HepG2 (cell line): ENCODE measurements around the gene SSNA1. TPM values are rescaled to one million over a fixed set of nuclear protein-coding genes. Genes with fewer than 3 reads are reported as not detected.

Experiments used
- ATAC-seq: fragments of 200-7000 bp; cut with Tn5 transposase; 3 replicates; pipeline ENCODE4 v1.9.1; 2020; ENCODE audit warnings: mild to moderate bottlenecking, moderate library complexity
- BruUV-seq: library from RNA; stranded (reverse); fragments of 400-500 nt; replicated peaks from 2 replicates; lab custom pipeline; 2021; lab: Mats Ljungman, UMichigan
- CTCF ChIA-PET: fragments of 300-600 bp; formaldehyde crosslinking; extraction: SDS; loops from one replicate; lab custom pipeline; 2021; ENCODE audit warnings: low total read pairs, inconsistent platforms, low intra/inter-chr PET ratio; lab: Yijun Ruan, JAX
- POLR2A ChIA-PET: fragments of 350-600 bp; sonication (Branson Sonifier 250); formaldehyde crosslinking; loops from one replicate; lab custom pipeline; 2020; ENCODE audit warnings: antibody characterized with exemption, inconsistent platforms; lab: Yijun Ruan, JAX
- DNase-seq: peaks from one replicate; pipeline ENCODE4 v3.0.0-alpha.2; 2015; ENCODE audit warnings: low spot score
- FAIRE-seq: peaks from 3 replicates; lab custom pipeline; 2011; peaks lifted over from hg19 to GRCh38; lab: Jason Lieb, UNC
- H2AFZ ChIP-seq: one replicate; pipeline ENCODE4 v1.6.1; 2011; ENCODE audit warnings: low read length, inconsistent platforms
- H3K27ac ChIP-seq: fragments of 300-600 bp; 3 replicates; pipeline ENCODE4 v1.8.0; 2011; ENCODE audit warnings: mixed run types, mild to moderate bottlenecking, mixed read lengths, low read length, inconsistent platforms; ENCODE audit not compliant: insufficient read depth; ENCODE audit errors: extremely low read length
- H3K27me3 ChIP-seq, 2 experiments: fragments of 200-600 bp in 1 of 2; 2 replicates in 1 of 2; 3 replicates in 1 of 2; pipeline versions ENCODE4 v1.6.0 to v1.8.0; 2011; ENCODE audit warnings: low read length in 2 of 2, mild to moderate bottlenecking in 2 of 2, moderate library complexity in 2 of 2, inconsistent platforms in 1 of 2; ENCODE audit not compliant: insufficient read depth in 2 of 2, control insufficient read depth in 1 of 2
- H3K36me3 ChIP-seq, 2 experiments: fragments of 200-600 bp in 1 of 2; replicated peaks in 1 of 2; 2 replicates in 1 of 2; 3 replicates in 1 of 2; pipeline versions ENCODE4 v1.5.1 to v1.8.0; 2011; ENCODE audit warnings: low read length in 2 of 2, inconsistent platforms in 1 of 2; ENCODE audit not compliant: insufficient read depth in 2 of 2, control insufficient read depth in 1 of 2
- H3K4me1 ChIP-seq: 2 replicates; pipeline ENCODE4 v1.5.1; 2012; ENCODE audit warnings: low read length, inconsistent platforms; ENCODE audit not compliant: insufficient read depth
- H3K4me2 ChIP-seq: 2 replicates; pipeline ENCODE4 v1.6.0; 2011; ENCODE audit warnings: low read depth, low read length, inconsistent platforms
- H3K4me3 ChIP-seq, 3 experiments: fragments of 200-600 bp in 1 of 3; sonication (generic), shearing (Covaris generic) in 1 of 3; replicated peaks in 1 of 3; 2 replicates each; pipeline ENCODE4 v1.5.1; 2011 to 2016; ENCODE audit warnings: low read length in 3 of 3, inconsistent platforms in 2 of 3, low read depth in 2 of 3, mild to moderate bottlenecking in 2 of 3, control low read depth in 1 of 3, mixed read lengths in 1 of 3; ENCODE audit not compliant: insufficient read depth in 1 of 3
- H3K79me2 ChIP-seq: one replicate; pipeline ENCODE4 v1.6.1; 2011; ENCODE audit warnings: low read length, inconsistent platforms; ENCODE audit not compliant: insufficient read depth
- H3K9ac ChIP-seq: 2 replicates; pipeline ENCODE4 v1.6.0; 2011; ENCODE audit warnings: mild to moderate bottlenecking, low read depth, low read length, inconsistent platforms; ENCODE audit not compliant: insufficient read depth
- H3K9me3 ChIP-seq: 2 replicates; pipeline ENCODE4 v1.5.1; 2012; ENCODE audit warnings: mild to moderate bottlenecking, low read length
- H4K20me1 ChIP-seq: 2 replicates; pipeline ENCODE4 v1.6.0; 2011; ENCODE audit warnings: inconsistent platforms, mild to moderate bottlenecking, low read length, moderate library complexity; ENCODE audit not compliant: insufficient read depth
- ADNP ChIP-seq: sonication (generic); formaldehyde crosslinking; IDR thresholded peaks from 2 replicates; pipeline ENCODE4 v1.4.0; 2020; ENCODE audit warnings: missing genetic modification reagents
- ASH2L ChIP-seq: fragments of 300-600, 200-600 bp; sonication (generic); IDR thresholded peaks from 2 replicates; pipeline ENCODE4 v1.7.0; 2017; ENCODE audit warnings: low read depth, mild to moderate bottlenecking, moderate library complexity, mixed read lengths, low read length; ENCODE audit not compliant: insufficient read length
- CEBPB ChIP-seq: IDR thresholded peaks from 2 replicates; pipeline ENCODE4 v1.6.1; 2011; ENCODE audit warnings: low read depth, low read length, improper control_type of control experiment, borderline replicate concordance
- CHCHD3 ChIP-seq: sonication (generic); formaldehyde crosslinking; IDR thresholded peaks from 2 replicates; pipeline ENCODE4 v1.8.0; 2022; ENCODE audit warnings: mild to moderate bottlenecking, missing genetic modification reagents, moderate library complexity
- CREM ChIP-seq, 2 experiments: sonication (generic) in 1 of 2; formaldehyde crosslinking in 1 of 2; IDR thresholded peaks; 2 replicates each; pipeline versions ENCODE4 v1.4.0 to v1.6.1; 2016 to 2020; ENCODE audit warnings: antibody characterized with exemption in 1 of 2, mild to moderate bottlenecking in 1 of 2, missing genetic modification reagents in 1 of 2
- KDM2A ChIP-seq: sonication (generic); formaldehyde crosslinking; IDR thresholded peaks from 2 replicates; pipeline ENCODE4 v1.4.0; 2020; ENCODE audit warnings: low read depth, missing genetic modification reagents, borderline replicate concordance
- MAFG ChIP-seq: sonication (generic); formaldehyde crosslinking; IDR thresholded peaks from 2 replicates; pipeline ENCODE4 v1.5.1; 2020; ENCODE audit warnings: mild to moderate bottlenecking, missing genetic modification reagents
- NFKBIZ ChIP-seq: IDR thresholded peaks from 2 replicates; pipeline ENCODE4 v1.6.1; 2018; ENCODE audit warnings: missing genetic modification reagents, missing compliant biosample characterization
- POLR2AphosphoS5 ChIP-seq: IDR thresholded peaks from 2 replicates; pipeline ENCODE4 v1.6.1; 2012; ENCODE audit warnings: low read depth, low read length
- SNAPC2 ChIP-seq: sonication (generic); formaldehyde crosslinking; IDR thresholded peaks from 2 replicates; pipeline ENCODE4 v1.8.1; 2022; ENCODE audit warnings: mild to moderate bottlenecking, missing genetic modification reagents
- SSRP1 ChIP-seq: IDR thresholded peaks from 2 replicates; pipeline ENCODE4 v1.6.1; 2016; ENCODE audit warnings: control low read depth
- XBP1 ChIP-seq: sonication (generic); formaldehyde crosslinking; IDR thresholded peaks from 2 replicates; pipeline ENCODE4 v1.5.0; 2020; ENCODE audit warnings: missing genetic modification reagents
- ZBTB3 ChIP-seq: sonication (generic); formaldehyde crosslinking; IDR thresholded peaks from 2 replicates; pipeline ENCODE4 v1.4.0; 2020; ENCODE audit warnings: low read depth, mild to moderate bottlenecking, moderate library complexity, missing genetic modification reagents, borderline replicate concordance
- ZBTB43 ChIP-seq: sonication (generic); formaldehyde crosslinking; conservative IDR thresholded peaks from 2 replicates; pipeline ENCODE4 v1.4.0; 2020; ENCODE audit warnings: missing genetic modification reagents
- ZBTB7B ChIP-seq: sonication (generic); formaldehyde crosslinking; IDR thresholded peaks from 2 replicates; pipeline ENCODE4 v1.4.0; 2020; ENCODE audit warnings: missing genetic modification reagents
- ZEB1 ChIP-seq: IDR thresholded peaks from 2 replicates; pipeline ENCODE4 v1.6.1; 2012; ENCODE audit warnings: mild to moderate bottlenecking, low read depth, inconsistent platforms; ENCODE audit not compliant: insufficient replicate concordance
- ZFY ChIP-seq: sonication (generic); formaldehyde crosslinking; IDR thresholded peaks from 2 replicates; pipeline ENCODE4 v1.4.0; 2020; ENCODE audit warnings: missing genetic modification reagents
- ZMYM4 ChIP-seq: sonication (generic); formaldehyde crosslinking; IDR thresholded peaks from 2 replicates; pipeline ENCODE4 v1.8.1; 2023; ENCODE audit warnings: mild to moderate bottlenecking, missing genetic modification reagents
- ZNF225 ChIP-seq: sonication (generic); formaldehyde crosslinking; IDR thresholded peaks from 2 replicates; pipeline ENCODE4 v1.4.0; 2020; ENCODE audit warnings: mild to moderate bottlenecking, missing genetic modification reagents
- ZNF629 ChIP-seq: sonication (generic); formaldehyde crosslinking; conservative IDR thresholded peaks from 2 replicates; pipeline ENCODE4 v1.5.0; 2020; ENCODE audit warnings: missing genetic modification reagents
- ZNF775 ChIP-seq: sonication (generic); formaldehyde crosslinking; IDR thresholded peaks from 2 replicates; pipeline ENCODE4 v1.4.0; 2020; ENCODE audit warnings: missing genetic modification reagents, mild to moderate bottlenecking, moderate library complexity, borderline replicate concordance
- ZSCAN30 ChIP-seq: sonication (generic); formaldehyde crosslinking; IDR thresholded peaks from 2 replicates; pipeline ENCODE4 v1.5.0; 2020; ENCODE audit warnings: mild to moderate bottlenecking, missing genetic modification reagents
- WGBS: methylation state at CpG from one replicate; pipeline ENCODE4 v1.1.6; 2017; ENCODE audit warnings: low lambda C conversion rate; 5-methylcytosine and 5-hydroxymethylcytosine counted together
- in situ Hi-C: cut with HindIII; loops from 2 replicates; pipeline ENCODE4 v1.10.0; 2017; ENCODE audit warnings: low pct_unique_long_range_greater_than_20kb; ENCODE audit not compliant: extremely low pct_ligation_motif_present
- intact Hi-C: fragments of 100-400 bp; cut with micrococcal nuclease; formaldehyde crosslinking; loops from one replicate; pipeline ENCODE4 v1.10.0; 2022; ENCODE audit not compliant: unreplicated experiment
- polyA plus RNA-seq, 8 experiments: library from polyadenylated mRNA; depleted of rRNA in 3 of 8; stranded (reverse) in 7 of 8; unstranded in 1 of 8; fragments of >200 nt; fragmentation: Illumina TruSeq in 4 of 8; extraction: Trizol in 4 of 8; gene quantifications; 2 replicates each; pipeline versions ENCODE4 v1.2.1 to v1.2.3, GENCODE V29; 2011 to 2016; ENCODE audit warnings: low read depth in 4 of 8, missing spikeins in 1 of 8, mixed read lengths in 1 of 8; ENCODE audit not compliant: insufficient read depth in 1 of 8
- total RNA-seq, 5 experiments: library from RNA; depleted of rRNA; stranded (reverse); fragments of >200 nt; fragmentation: Illumina TruSeq; extraction: Trizol; gene quantifications; 2 replicates each; pipeline ENCODE4 v1.2.3, GENCODE V29; 2016; ENCODE audit warnings: low read depth in 1 of 5
- TF ChIP-seq, protein P1 (sequence below): sonication (generic); formaldehyde crosslinking; IDR thresholded peaks from 2 replicates; pipeline ENCODE4 v1.5.0; 2020; ENCODE audit warnings: missing genetic modification reagents, mild to moderate bottlenecking, borderline replicate concordance
- TF ChIP-seq, protein P2 (sequence below): sonication (generic); formaldehyde crosslinking; IDR thresholded peaks from 2 replicates; pipeline ENCODE4 v1.8.1; 2022; ENCODE audit warnings: mild to moderate bottlenecking, missing genetic modification reagents

SSNA1 gene
- total and polyA plus RNA-seq, 2 of the 13 experiments (the other 11 are each of a cell fraction or from before 2014, with no cell fraction given) = 35.9 to 49.4 TPM

GRCh38 chr9:137234055-137234697 lies 45.7 kb downstream of the SSNA1 start:
- Histone ChIP-seq H3K27me3 (no peaks in the 10 kb centered on the region), H4K20me1 (no peaks in the 10 kb centered on the region), H3K4me2 (peak overlapping the region; percentile 85), H3K4me3 (peak overlapping the region; percentile 67 to 81 (median 72)), H3K27ac (no peak overlapping the region), H3K9ac (peak overlapping the region; percentile 72), H3K4me1 (peaks cover 67% of the 10 kb centered on the region), H3K79me2 (peaks cover 15% of the 10 kb centered on the region), H3K36me3 (no peaks in the 10 kb centered on the region), H2AFZ (no peak overlapping the region), H3K9me3 (no peaks in the 10 kb centered on the region)
- intact Hi-C loops = no loop called here
- ATAC-seq (no peak), FAIRE-seq (no peak), DNase-seq (no peak)
- POLR2A ChIA-PET = interaction anchor here (0.6 to 4.1 kb wide), 5 partner anchors 9 to 43 kb away, joined by 3 to 45 read pairs (median 5); partner anchors contain the start of genes CYSRT1, NELFB and RNF208
- in situ Hi-C loops = no loop called here
- 3% methylated on average over 12 of the region's 40 CpGs for WGBS
- no TSS peak for BruUV-seq
- CTCF ChIA-PET = no interaction called here
- peak; percentile 31; the same call in 1 of the 2 replicates for TF ChIP-seq ZBTB7B
- no peak for TF ChIP-seq CEBPB
- TF ChIP-seq NFKBIZ (CRISPR knock-in tag) = no peak
- no peak for TF ChIP-seq MAFG (CRISPR knock-in tag)
- no peak for TF ChIP-seq SNAPC2
- TF ChIP-seq, protein P1, sequence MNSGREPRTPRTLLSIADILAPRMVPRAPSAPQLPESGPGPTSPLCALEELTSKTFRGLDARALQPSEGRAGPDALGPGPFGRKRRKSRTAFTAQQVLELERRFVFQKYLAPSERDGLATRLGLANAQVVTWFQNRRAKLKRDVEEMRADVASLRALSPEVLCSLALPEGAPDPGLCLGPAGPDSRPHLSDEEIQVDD (CRISPR knock-in tag) = no peak
- no peak; the same call in 1 of the 2 replicates for TF ChIP-seq KDM2A (CRISPR knock-in tag)
- TF ChIP-seq ADNP (CRISPR knock-in tag) = no peak
- no peak for TF ChIP-seq XBP1 (CRISPR knock-in tag)
- TF ChIP-seq CREM (IDR thresholded peaks at IDR 0.05) = no peak
- no peak for TF ChIP-seq CREM (CRISPR knock-in tag; IDR thresholded peaks at IDR 0.05)
- 0 out of 2 replicates have a peak, but pooled peaks have one; percentile 17 for TF ChIP-seq ZMYM4 (CRISPR knock-in tag)
- no peak for TF ChIP-seq ZBTB3
- 0 out of 2 replicates have a peak, but pooled peaks have one; percentile 14 for TF ChIP-seq ZNF629 (CRISPR knock-in tag)
- no peak for TF ChIP-seq ASH2L
- TF ChIP-seq, protein P2, sequence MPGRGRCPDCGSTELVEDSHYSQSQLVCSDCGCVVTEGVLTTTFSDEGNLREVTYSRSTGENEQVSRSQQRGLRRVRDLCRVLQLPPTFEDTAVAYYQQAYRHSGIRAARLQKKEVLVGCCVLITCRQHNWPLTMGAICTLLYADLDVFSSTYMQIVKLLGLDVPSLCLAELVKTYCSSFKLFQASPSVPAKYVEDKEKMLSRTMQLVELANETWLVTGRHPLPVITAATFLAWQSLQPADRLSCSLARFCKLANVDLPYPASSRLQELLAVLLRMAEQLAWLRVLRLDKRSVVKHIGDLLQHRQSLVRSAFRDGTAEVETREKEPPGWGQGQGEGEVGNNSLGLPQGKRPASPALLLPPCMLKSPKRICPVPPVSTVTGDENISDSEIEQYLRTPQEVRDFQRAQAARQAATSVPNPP (CRISPR knock-in tag) = no peak
- peak; percentile 64 for TF ChIP-seq ZFY (CRISPR knock-in tag)
- TF ChIP-seq SSRP1 (CRISPR knock-in tag) = no peak
- TF ChIP-seq ZEB1 = no peak
- no peak for TF ChIP-seq ZNF775 (CRISPR knock-in tag)
- TF ChIP-seq POLR2AphosphoS5 = no peak
- no peak for TF ChIP-seq CHCHD3 (CRISPR knock-in tag)
- no peak for TF ChIP-seq ZNF225 (CRISPR knock-in tag)
- TF ChIP-seq ZSCAN30 (CRISPR knock-in tag) = no peak
- TF ChIP-seq ZBTB43 (CRISPR knock-in tag) = no peak
